Measurements from ENCODE around the gene DCDC2B. TPM values are rescaled to one million over a fixed set of nuclear protein-coding genes. Genes with fewer than 3 reads are reported as not detected.

DCDC2B gene
- total RNA-seq, 2 experiments from 2014 or later = 0.14 TPM; not detected in 1

DNA sequence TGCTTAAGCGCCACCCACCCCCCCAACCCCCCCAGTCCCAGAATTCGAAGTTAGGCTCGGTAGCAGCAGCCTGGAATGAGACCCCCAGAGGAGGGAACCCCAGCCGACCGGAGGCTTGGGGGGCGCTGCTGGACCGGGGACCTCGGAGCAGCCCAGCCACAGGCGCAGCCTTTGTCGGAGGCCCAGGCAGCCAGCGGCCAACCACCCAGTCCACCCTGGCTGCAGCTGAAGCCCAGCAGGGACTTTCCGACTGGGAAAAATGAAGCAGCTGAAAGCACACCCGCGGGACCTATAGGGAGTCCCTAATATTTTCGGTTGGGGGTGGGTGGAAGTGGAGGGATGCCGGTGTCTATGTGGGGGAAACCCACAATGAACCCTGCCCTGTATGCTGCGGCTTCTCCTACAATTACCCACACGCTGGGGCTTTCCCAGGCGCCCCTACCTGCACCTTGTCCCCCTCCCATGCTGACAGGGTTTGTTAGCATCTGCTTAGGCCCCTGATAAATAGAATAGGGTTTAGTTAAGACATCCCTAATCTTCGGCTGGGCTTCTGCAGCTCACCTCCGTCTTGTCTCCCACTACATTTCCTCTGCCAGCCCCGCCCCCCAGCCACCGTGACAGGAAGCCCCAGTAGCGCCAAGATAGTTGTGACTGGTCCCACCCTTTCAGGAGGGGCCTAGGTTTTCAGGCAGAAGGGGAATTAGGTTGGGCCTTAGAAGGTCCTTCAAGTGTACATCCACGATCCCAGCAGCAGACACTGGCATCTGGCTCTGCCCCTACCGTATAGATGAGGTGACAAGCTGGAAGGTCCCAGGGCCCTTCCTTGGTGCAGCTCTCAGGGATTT, 7.7 kb upstream of the DCDC2B start:
- H3K4me3 ChIP-seq (ENCODE audit: low read length) = peak overlapping the region; percentile 87
- H3K27me3 Mint-ChIP-seq = no peaks in the 10 kb centered on the region
- peak; percentile 51 to 92 (median 79) for DNase-seq
- intact Hi-C loops (cut with DNase I, micrococcal nuclease) = loop anchor here (2.0 to 10.0 kb wide), 5 partner anchors 20 to 556 kb away; partner anchors contain the start of genes HDAC1 (in 1 of the 2), KPNA6 (in 1 of the 2), LCK (in 1 of the 2) and PEF1 (in 1 of the 2)
- no peaks in the 10 kb centered on the region for H3K9me3 Mint-ChIP-seq
- H3K27ac ChIP-seq (ENCODE audit: low read depth in 1 of 2, low read length in 2 of 2) = peak overlapping the region; percentile 81 to 97
- H3K4me1 ChIP-seq (ENCODE audit: insufficient read depth, low read length) = peaks cover 73% of the 10 kb centered on the region
- peaks cover 32% of the 10 kb centered on the region for H3K36me3 Mint-ChIP-seq (ENCODE audit: low read depth)
- peak overlapping the region; percentile 95 for H3K27ac Mint-ChIP-seq
- H3K9me3 ChIP-seq (ENCODE audit: control insufficient read depth in 1 of 2, insufficient read depth in 1 of 2, low read length in 2 of 2) = no peaks in the 10 kb centered on the region
- peak; percentile 59 for ATAC-seq (ENCODE audit: poor library complexity)
- no peaks in the 10 kb centered on the region for H3K27me3 ChIP-seq (ENCODE audit: control insufficient read depth in 1 of 2, insufficient read depth in 2 of 2, low read length in 2 of 2)
- H3K36me3 ChIP-seq (ENCODE audit: insufficient read depth, low read length) = peaks cover 30% of the 10 kb centered on the region
- peak overlapping the region; percentile 82 for H3K4me3 Mint-ChIP-seq
- peaks cover 64% of the 10 kb centered on the region for H3K4me1 Mint-ChIP-seq (ENCODE audit: low read depth)
- TF ChIP-seq, protein P1, sequence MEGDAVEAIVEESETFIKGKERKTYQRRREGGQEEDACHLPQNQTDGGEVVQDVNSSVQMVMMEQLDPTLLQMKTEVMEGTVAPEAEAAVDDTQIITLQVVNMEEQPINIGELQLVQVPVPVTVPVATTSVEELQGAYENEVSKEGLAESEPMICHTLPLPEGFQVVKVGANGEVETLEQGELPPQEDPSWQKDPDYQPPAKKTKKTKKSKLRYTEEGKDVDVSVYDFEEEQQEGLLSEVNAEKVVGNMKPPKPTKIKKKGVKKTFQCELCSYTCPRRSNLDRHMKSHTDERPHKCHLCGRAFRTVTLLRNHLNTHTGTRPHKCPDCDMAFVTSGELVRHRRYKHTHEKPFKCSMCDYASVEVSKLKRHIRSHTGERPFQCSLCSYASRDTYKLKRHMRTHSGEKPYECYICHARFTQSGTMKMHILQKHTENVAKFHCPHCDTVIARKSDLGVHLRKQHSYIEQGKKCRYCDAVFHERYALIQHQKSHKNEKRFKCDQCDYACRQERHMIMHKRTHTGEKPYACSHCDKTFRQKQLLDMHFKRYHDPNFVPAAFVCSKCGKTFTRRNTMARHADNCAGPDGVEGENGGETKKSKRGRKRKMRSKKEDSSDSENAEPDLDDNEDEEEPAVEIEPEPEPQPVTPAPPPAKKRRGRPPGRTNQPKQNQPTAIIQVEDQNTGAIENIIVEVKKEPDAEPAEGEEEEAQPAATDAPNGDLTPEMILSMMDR (IDR thresholded peaks at IDR 0.05) = no peak
- ChIA-PET CTCF (interaction anchor here (0.9 to 1.5 kb wide), 9 partner anchors 15 to 193 kb away, joined by 3 to 8 read pairs (median 3); partner anchors contain the start of gene BSDC1), POLR2A (interaction anchor here (0.5 to 3.5 kb wide), 20 partner anchors 9 to 1217 kb away, joined by 3 to 41 read pairs (median 6); partner anchors contain the start of genes BSDC1, HDAC1, KHDRBS1 and KPNA6)

DNA sequence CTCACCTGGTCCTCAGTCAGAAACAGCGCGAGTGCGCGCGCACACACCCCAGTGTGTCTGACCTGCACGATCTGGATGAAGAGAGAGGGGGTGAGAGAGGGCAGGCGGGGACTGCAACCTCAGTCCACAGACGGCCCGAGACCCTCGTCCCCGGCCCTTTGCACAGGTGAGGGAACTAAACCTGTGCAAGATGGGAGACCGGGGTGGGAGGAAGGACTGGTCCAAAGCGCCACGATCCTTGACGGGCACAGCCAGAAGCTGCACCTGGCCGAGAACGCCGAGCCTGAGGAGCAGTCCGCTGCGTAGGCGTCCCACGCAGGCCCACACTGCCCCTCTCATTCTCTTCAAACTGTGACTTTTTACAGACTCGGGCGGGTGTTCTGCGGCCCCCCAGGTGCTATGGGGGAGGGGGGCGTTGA, 3.9 kb upstream of the DCDC2B start:
- ATAC-seq (ENCODE audit: poor library complexity) (no peak), DNase-seq (peak in 2 of 14 experiments; percentile 2 to 46)
- POLR2A ChIA-PET = interaction anchor here (0.7 to 2.8 kb wide), 8 partner anchors 9 to 190 kb away, joined by 3 to 14 read pairs (median 8); partner anchors contain the start of genes BSDC1, MARCKSL1 and TMEM39B
- TF ChIP-seq, protein P1 (IDR thresholded peaks at IDR 0.05) = no peak
- no peaks in the 10 kb centered on the region for H3K9me3 ChIP-seq (ENCODE audit: control insufficient read depth in 1 of 2, insufficient read depth in 1 of 2, low read length in 2 of 2)
- H3K27me3 ChIP-seq (ENCODE audit: control insufficient read depth in 1 of 2, insufficient read depth in 2 of 2, low read length in 2 of 2) = no peaks in the 10 kb centered on the region
- H3K4me1 ChIP-seq (ENCODE audit: insufficient read depth, low read length) = peaks cover 62% of the 10 kb centered on the region
- peaks cover 13% of the 10 kb centered on the region for H3K36me3 ChIP-seq (ENCODE audit: insufficient read depth, low read length)
- H3K4me3 Mint-ChIP-seq = peak overlapping the region; percentile 48
- peak overlapping the region; percentile 87 for H3K27ac Mint-ChIP-seq
- H3K27ac ChIP-seq (ENCODE audit: low read depth in 1 of 2, low read length in 2 of 2) = peak overlapping the region; percentile 33 to 49
- H3K4me1 Mint-ChIP-seq (ENCODE audit: low read depth) = peaks cover 44% of the 10 kb centered on the region
- no peaks in the 10 kb centered on the region for H3K27me3 Mint-ChIP-seq
- H3K9me3 Mint-ChIP-seq = no peaks in the 10 kb centered on the region
- peak overlapping the region; percentile 90 for H3K4me3 ChIP-seq (ENCODE audit: low read length)
- intact Hi-C loops (cut with DNase I, micrococcal nuclease) = loop anchor here (5.0 to 10.0 kb wide), 3 partner anchors 87 to 560 kb away; partner anchors contain the start of genes HDAC1 (in 1 of the 2), KPNA6 (in 1 of the 2) and PEF1 (in 1 of the 2)
- CTCF ChIA-PET = interaction anchor here (1.2 to 2.0 kb wide), 3 partner anchors 11 to 196 kb away, joined by 3 to 8 read pairs (median 4); no protein-coding TSS in a partner anchor
- peaks cover 23% of the 10 kb centered on the region for H3K36me3 Mint-ChIP-seq (ENCODE audit: low read depth)

All from CD4-positive, alpha-beta T cell (primary cell).